MCF 10A (cell line): Measurements from ENCODE around the gene TFIP11. TPM values are rescaled to one million over a fixed set of nuclear protein-coding genes. Genes with fewer than 3 reads are reported as not detected.

Experiments used
- BruUV-seq: library from RNA; stranded (reverse); fragments of 400-500 nt; replicated peaks from 2 replicates; lab custom pipeline; 2021; lab: Mats Ljungman, UMichigan
- CTCF ChIA-PET: fragments of 300-600 bp; sonication (Branson Sonifier 250); formaldehyde crosslinking; extraction: SDS; loops from one replicate; lab custom pipeline; 2021; ENCODE audit warnings: antibody characterized with exemption, inconsistent platforms; lab: Yijun Ruan, JAX
- POLR2A ChIA-PET: fragments of 300-600, 350-650 bp; sonication (Branson Sonifier 250); formaldehyde crosslinking; extraction: SDS; loops from one replicate; lab custom pipeline; 2020; ENCODE audit warnings: antibody characterized with exemption, inconsistent platforms; lab: Yijun Ruan, JAX
- DNase-seq: peaks from one replicate; pipeline ENCODE4 v3.0.0-alpha.2; 2018; ENCODE audit not compliant: unreplicated experiment
- H3K27ac Mint-ChIP-seq: one replicate; pipeline ENCODE4 v1.8.0; 2022; ENCODE audit warnings: mild to moderate bottlenecking, low read depth, mixed read lengths; ENCODE audit not compliant: unreplicated experiment
- H3K27me3 Mint-ChIP-seq: one replicate; pipeline ENCODE4 v1.8.0; 2022; ENCODE audit warnings: mixed read lengths; ENCODE audit not compliant: insufficient read depth, unreplicated experiment
- H3K36me3 Mint-ChIP-seq: one replicate; pipeline ENCODE4 v1.8.0; 2022; ENCODE audit warnings: mild to moderate bottlenecking, moderate library complexity, mixed read lengths; ENCODE audit not compliant: insufficient read depth, unreplicated experiment
- H3K4me1 Mint-ChIP-seq: one replicate; pipeline ENCODE4 v1.8.0; 2022; ENCODE audit warnings: mixed read lengths; ENCODE audit not compliant: insufficient read depth, unreplicated experiment
- H3K4me3 Mint-ChIP-seq: one replicate; pipeline ENCODE4 v1.8.0; 2022; ENCODE audit warnings: mild to moderate bottlenecking, moderate library complexity, mixed read lengths; ENCODE audit not compliant: unreplicated experiment
- H3K9me3 Mint-ChIP-seq: one replicate; pipeline ENCODE4 v1.8.0; 2022; ENCODE audit warnings: mixed read lengths; ENCODE audit not compliant: unreplicated experiment
- CTCF ChIP-seq: fragments of 200-600 bp; IDR thresholded peaks from one replicate; pipeline ENCODE4 v1.8.0; 2022; ENCODE audit warnings: antibody characterized with exemption, mild to moderate bottlenecking; ENCODE audit not compliant: unreplicated experiment
- intact Hi-C: fragments of 100-400 bp; cut with micrococcal nuclease; formaldehyde crosslinking; loops from 2 replicates; pipeline ENCODE4 v1.14.1; 2022
- total RNA-seq: library from RNA; stranded (reverse); gene quantifications from 2 replicates; pipeline ENCODE4 v1.2.3, GENCODE V29; 2022

The TFIP11 gene
- total RNA-seq, 1 experiment from 2014 or later, result 41.0 TPM

- no peaks in the 10 kb centered on the region for H3K4me1 Mint-ChIP-seq
- TSS peak; percentile 46 for BruUV-seq
- intact Hi-C loops, result no loop called here
- no peak overlapping the region for H3K4me3 Mint-ChIP-seq
- no peaks in the 10 kb centered on the region for H3K9me3 Mint-ChIP-seq
- no peak overlapping the region for H3K27ac Mint-ChIP-seq
- POLR2A ChIA-PET, result interaction anchor here (0.5 to 0.7 kb wide), 3 partner anchors 24 to 92 kb away, joined by 3 to 4 read pairs (median 3); no protein-coding TSS in a partner anchor
- no peak for TF ChIP-seq CTCF
- H3K27me3 Mint-ChIP-seq, result no peaks in the 10 kb centered on the region
- peaks cover 94% of the 10 kb centered on the region for H3K36me3 Mint-ChIP-seq
- DNase-seq, result no peak
- CTCF ChIA-PET, result interaction anchor here (1.0 to 1.7 kb wide), 2 partner anchors 132 to 145 kb away, joined by 3 to 4 read pairs; no protein-coding TSS in a partner anchor
These were observed 13.0 kb downstream of the TFIP11 start for GRCh38 chr22:26499188-26499703.

GRCh38 chr22:26496456-26496855 is 15.8 kb downstream of the TFIP11 start:
- POLR2A ChIA-PET, result interaction anchor here (1.3 to 4.8 kb wide), 2 partner anchors 13 to 16 kb away, joined by 3 to 61 read pairs; partner anchors contain the start of genes HPS4, SRRD and TFIP11
- Mint-ChIP-seq H3K9me3 (no peaks in the 10 kb centered on the region), H3K27me3 (no peaks in the 10 kb centered on the region), H3K27ac (no peak overlapping the region), H3K36me3 (peaks cover 94% of the 10 kb centered on the region), H3K4me3 (no peak overlapping the region), H3K4me1 (peaks cover 9% of the 10 kb centered on the region)
- intact Hi-C loops, result no loop called here
- no peak for DNase-seq
- no peak for TF ChIP-seq CTCF
- CTCF ChIA-PET, result interaction anchor here (0.6 kb wide), 1 partner anchor 94 kb away, joined by 3 read pairs; no protein-coding TSS in a partner anchor
- BruUV-seq, result no TSS peak

- Mint-ChIP-seq H3K27me3 (no peaks in the 10 kb centered on the region), H3K27ac (no peak overlapping the region), H3K4me3 (no peak overlapping the region), H3K4me1 (peaks cover 9% of the 10 kb centered on the region), H3K9me3 (no peaks in the 10 kb centered on the region), H3K36me3 (peaks cover 96% of the 10 kb centered on the region)
- TF ChIP-seq CTCF, result no peak
- CTCF ChIA-PET, result interaction anchor here (0.6 to 1.8 kb wide), 4 partner anchors 8 to 147 kb away, joined by 3 to 9 read pairs (median 4); no protein-coding TSS in a partner anchor
- no peak for DNase-seq
- POLR2A ChIA-PET, result interaction anchor here (1.4 to 4.8 kb wide), 4 partner anchors 10 to 18 kb away, joined by 4 to 61 read pairs (median 6); partner anchors contain the start of genes HPS4, SRRD and TFIP11
- intact Hi-C loops, result no loop called here
- no TSS peak for BruUV-seq
These were observed 17.8 kb downstream of the TFIP11 start for GRCh38 chr22:26494506-26494905.

GRCh38 chr22:26492220-26492619 is 20.1 kb downstream of the TFIP11 start:
- Mint-ChIP-seq H3K4me3 (no peak overlapping the region), H3K9me3 (no peaks in the 10 kb centered on the region), H3K27ac (peak overlapping the region; percentile 67), H3K27me3 (no peaks in the 10 kb centered on the region), H3K36me3 (peaks cover 92% of the 10 kb centered on the region), H3K4me1 (peaks cover 9% of the 10 kb centered on the region)
- TF ChIP-seq CTCF, result no peak
- CTCF ChIA-PET, result interaction anchor here (0.5 to 1.6 kb wide), 4 partner anchors 8 to 14 kb away, joined by 3 to 13 read pairs (median 4); partner anchors contain the start of genes HPS4 and SRRD
- POLR2A ChIA-PET, result interaction anchor here (1.2 to 4.8 kb wide), 3 partner anchors 9 to 93 kb away, joined by 4 to 61 read pairs (median 9); partner anchors contain the start of genes HPS4, SRRD and TFIP11
- intact Hi-C loops, result no loop called here
- no peak for DNase-seq
- BruUV-seq, result no TSS peak
